ENCODE results near the gene ANO3. TPM values are rescaled to one million over a fixed set of nuclear protein-coding genes. Genes with fewer than 3 reads are reported as not detected.

The ANO3 gene
- total and polyA plus RNA-seq, 2 experiments from 2014 or later: not detected

DNA sequence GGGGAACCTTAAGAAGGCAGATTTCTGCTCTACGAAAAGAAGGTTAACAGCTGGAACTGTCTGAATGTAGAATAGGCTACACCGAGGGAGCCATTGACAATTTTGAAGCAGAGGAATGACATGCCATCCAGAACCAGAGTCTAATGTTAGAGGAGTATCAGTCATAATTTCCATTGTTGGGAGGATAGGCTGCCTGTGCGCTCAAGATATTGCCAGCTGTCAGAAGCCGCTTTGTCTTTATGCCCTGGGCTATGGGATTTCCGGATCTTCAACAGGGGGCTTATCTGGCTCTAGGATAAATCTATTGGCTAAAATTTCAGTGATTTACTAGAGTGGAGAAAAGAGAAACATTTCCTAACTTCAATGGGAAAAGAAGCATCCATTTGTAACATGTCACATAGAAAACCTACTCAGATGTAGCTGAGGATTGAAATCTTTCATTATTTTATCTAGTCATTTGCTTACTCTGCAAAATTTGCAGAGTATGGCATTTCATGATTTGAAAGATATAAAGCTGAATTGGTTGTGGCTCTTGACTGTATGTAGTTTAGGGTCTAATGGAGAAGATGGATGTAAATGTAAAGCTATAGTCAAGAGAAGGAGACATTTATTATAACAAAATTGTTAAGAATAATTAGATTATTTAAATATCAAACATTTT lies 78.9 kb downstream of the ANO3 start (continued):
- TF ChIP-seq ZNF462 (CRISPR knock-in tag; IDR thresholded peaks at IDR 0.05): no peak
- no peak for TF ChIP-seq NANOG (IDR thresholded peaks at IDR 0.05; ENCODE audit: borderline replicate concordance)
- TF ChIP-seq ZNF331 (CRISPR knock-in tag; IDR thresholded peaks at IDR 0.05; ENCODE audit: low read depth): no peak
- TF ChIP-seq POLR2AphosphoS5 (IDR thresholded peaks at IDR 0.05; ENCODE audit: low read depth): no peak
- TF ChIP-seq, protein P1, sequence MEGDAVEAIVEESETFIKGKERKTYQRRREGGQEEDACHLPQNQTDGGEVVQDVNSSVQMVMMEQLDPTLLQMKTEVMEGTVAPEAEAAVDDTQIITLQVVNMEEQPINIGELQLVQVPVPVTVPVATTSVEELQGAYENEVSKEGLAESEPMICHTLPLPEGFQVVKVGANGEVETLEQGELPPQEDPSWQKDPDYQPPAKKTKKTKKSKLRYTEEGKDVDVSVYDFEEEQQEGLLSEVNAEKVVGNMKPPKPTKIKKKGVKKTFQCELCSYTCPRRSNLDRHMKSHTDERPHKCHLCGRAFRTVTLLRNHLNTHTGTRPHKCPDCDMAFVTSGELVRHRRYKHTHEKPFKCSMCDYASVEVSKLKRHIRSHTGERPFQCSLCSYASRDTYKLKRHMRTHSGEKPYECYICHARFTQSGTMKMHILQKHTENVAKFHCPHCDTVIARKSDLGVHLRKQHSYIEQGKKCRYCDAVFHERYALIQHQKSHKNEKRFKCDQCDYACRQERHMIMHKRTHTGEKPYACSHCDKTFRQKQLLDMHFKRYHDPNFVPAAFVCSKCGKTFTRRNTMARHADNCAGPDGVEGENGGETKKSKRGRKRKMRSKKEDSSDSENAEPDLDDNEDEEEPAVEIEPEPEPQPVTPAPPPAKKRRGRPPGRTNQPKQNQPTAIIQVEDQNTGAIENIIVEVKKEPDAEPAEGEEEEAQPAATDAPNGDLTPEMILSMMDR (conservative IDR thresholded peaks at IDR 0.05; ENCODE audit: low read depth in 2 of 2): no peak
- no peak for TF ChIP-seq EZH2 (IDR thresholded peaks at IDR 0.05; ENCODE audit: low read depth, unreplicated experiment)
- no peak for TF ChIP-seq EZH2phosphoT487 (IDR thresholded peaks at IDR 0.05; ENCODE audit: unreplicated experiment)

GRCh38 chr11:26412955-26413354 lies 81.0 kb downstream of the ANO3 start:
- no peak for ATAC-seq
- Histone ChIP-seq H3K4me1 (ENCODE audit: insufficient read depth) (no peaks in the 10 kb centered on the region), H3K79me2 (replicated peaks; ENCODE audit: insufficient read depth) (no peaks in the 10 kb centered on the region), H3K27ac (ENCODE audit: low read depth) (no peak overlapping the region), H3K27me3 (ENCODE audit: insufficient read depth) (no peaks in the 10 kb centered on the region), H3F3A (replicated peaks; ENCODE audit: low read depth) (no peaks in the 10 kb centered on the region), H2AFZ (no peak overlapping the region), H3K9me2 (ENCODE audit: insufficient read depth) (no peaks in the 10 kb centered on the region), H3K4me3 (no peak overlapping the region), H3K36me3 (ENCODE audit: insufficient read depth) (no peaks in the 10 kb centered on the region), H3K4me2 (no peak overlapping the region), H4K20me1 (replicated peaks; ENCODE audit: insufficient read depth) (no peaks in the 10 kb centered on the region)
- no peaks in the 10 kb centered on the region for H3K9me3 Mint-ChIP-seq
- no peak for DNase-seq (ENCODE audit: low spot score)
- H3K27ac Mint-ChIP-seq: no peak overlapping the region
- H3K4me1 Mint-ChIP-seq: no peaks in the 10 kb centered on the region
- H3K27me3 Mint-ChIP-seq (ENCODE audit: insufficient read depth, low read depth, poor library complexity): no peaks in the 10 kb centered on the region
- H3K36me3 Mint-ChIP-seq (ENCODE audit: low read depth): no peaks in the 10 kb centered on the region
- H3K4me3 Mint-ChIP-seq: no peak overlapping the region
- TF ChIP-seq ZNF462 (CRISPR knock-in tag; IDR thresholded peaks at IDR 0.05) (no peak), ZNF331 (CRISPR knock-in tag; IDR thresholded peaks at IDR 0.05; ENCODE audit: low read depth) (no peak)

Data from GM23338 (cell line).